ENCODE data around the gene IKBKE.

IKBKE gene

GRCh38 chr1:206461602-206462455 lies 8.4 kb upstream of the IKBKE start:
- H3K4me3 Mint-ChIP-seq, result no peak overlapping the region
- peaks cover 48% of the 10 kb centered on the region for H3K4me1 Mint-ChIP-seq
- H3K27ac Mint-ChIP-seq, result peak overlapping the region; percentile 12

GRCh38 chr1:206463137-206463536 lies 7.1 kb upstream of the IKBKE start:
- peaks cover 2% of the 10 kb centered on the region for H3K36me3 Mint-ChIP-seq (ENCODE audit: low read depth)
- DNase-seq, result no peak
- H3K9me3 Mint-ChIP-seq, result no peaks in the 10 kb centered on the region
- H3K27me3 Mint-ChIP-seq, result no peaks in the 10 kb centered on the region
- no peak overlapping the region for H3K4me3 Mint-ChIP-seq
- peak overlapping the region; percentile 63 for H3K27ac Mint-ChIP-seq
- peak; percentile 52 for ATAC-seq
- peaks cover 61% of the 10 kb centered on the region for H3K4me1 Mint-ChIP-seq

More at GRCh38 chr1:206461602-206462455, 8.4 kb upstream of the IKBKE start:
- Mint-ChIP-seq H3K9me3 (no peaks in the 10 kb centered on the region), H3K36me3 (ENCODE audit: low read depth) (peaks cover 2% of the 10 kb centered on the region), H3K27me3 (no peaks in the 10 kb centered on the region)
- DNase-seq (peak; percentile 77), ATAC-seq (peak; percentile 42)

GRCh38 chr1:206463911-206464310 lies 6.4 kb upstream of the IKBKE start:
- H3K27me3 Mint-ChIP-seq, result no peaks in the 10 kb centered on the region
- no peak overlapping the region for H3K27ac Mint-ChIP-seq
- ATAC-seq, result no peak
- peaks cover 2% of the 10 kb centered on the region for H3K36me3 Mint-ChIP-seq (ENCODE audit: low read depth)
- no peaks in the 10 kb centered on the region for H3K9me3 Mint-ChIP-seq
- no peak overlapping the region for H3K4me3 Mint-ChIP-seq
- no peak for DNase-seq
- peaks cover 69% of the 10 kb centered on the region for H3K4me1 Mint-ChIP-seq

- Mint-ChIP-seq H3K36me3 (ENCODE audit: low read depth) (peaks cover 2% of the 10 kb centered on the region), H3K27ac (peak overlapping the region; percentile 45), H3K4me3 (no peak overlapping the region), H3K9me3 (no peaks in the 10 kb centered on the region), H3K4me1 (peaks cover 75% of the 10 kb centered on the region), H3K27me3 (no peaks in the 10 kb centered on the region)
- peak; percentile 34 for ATAC-seq
- DNase-seq, result no peak
Measured at GRCh38 chr1:206464456-206464964, 5.8 kb upstream of the IKBKE start.

GRCh38 chr1:206465951-206466350 lies 4.3 kb upstream of the IKBKE start:
- ATAC-seq (no peak), DNase-seq (no peak)
- no peaks in the 10 kb centered on the region for H3K9me3 Mint-ChIP-seq
- H3K36me3 Mint-ChIP-seq (ENCODE audit: low read depth), result peaks cover 2% of the 10 kb centered on the region
- H3K4me1 Mint-ChIP-seq, result peaks cover 83% of the 10 kb centered on the region
- no peaks in the 10 kb centered on the region for H3K27me3 Mint-ChIP-seq
- peak overlapping the region; percentile 65 for H3K27ac Mint-ChIP-seq
- H3K4me3 Mint-ChIP-seq, result peak overlapping the region; percentile 36

GRCh38 chr1:206466840-206467649 lies 3.2 kb upstream of the IKBKE start:
- peak overlapping the region; percentile 3 for H3K4me3 Mint-ChIP-seq
- H3K36me3 Mint-ChIP-seq (ENCODE audit: low read depth), result no peaks in the 10 kb centered on the region
- DNase-seq, result no peak
- no peak for ATAC-seq
- no peaks in the 10 kb centered on the region for H3K9me3 Mint-ChIP-seq
- H3K27me3 Mint-ChIP-seq, result no peaks in the 10 kb centered on the region
- H3K27ac Mint-ChIP-seq, result peak overlapping the region; percentile 78
- H3K4me1 Mint-ChIP-seq, result peaks cover 92% of the 10 kb centered on the region

- Mint-ChIP-seq H3K4me3 (peak overlapping the region; percentile 22), H3K9me3 (no peaks in the 10 kb centered on the region), H3K4me1 (peaks cover 95% of the 10 kb centered on the region), H3K27ac (peak overlapping the region; percentile 78), H3K27me3 (no peaks in the 10 kb centered on the region), H3K36me3 (ENCODE audit: low read depth) (no peaks in the 10 kb centered on the region)
- DNase-seq (peak; percentile 32), ATAC-seq (no peak)
Measured at GRCh38 chr1:206467915-206468314, 2.4 kb upstream of the IKBKE start.

- Mint-ChIP-seq H3K4me1 (peaks cover 94% of the 10 kb centered on the region), H3K27me3 (no peaks in the 10 kb centered on the region), H3K36me3 (ENCODE audit: low read depth) (no peaks in the 10 kb centered on the region), H3K9me3 (no peaks in the 10 kb centered on the region), H3K27ac (peak overlapping the region; percentile 89), H3K4me3 (peak overlapping the region; percentile 22)
- DNase-seq, result no peak
- no peak for ATAC-seq
Measured at GRCh38 chr1:206468571-206468970, 1.7 kb upstream of the IKBKE start.

- H3K27me3 Mint-ChIP-seq, result no peaks in the 10 kb centered on the region
- no peaks in the 10 kb centered on the region for H3K9me3 Mint-ChIP-seq
- peaks cover 92% of the 10 kb centered on the region for H3K4me1 Mint-ChIP-seq
- no peak for ATAC-seq
- DNase-seq, result no peak
- H3K27ac Mint-ChIP-seq, result peak overlapping the region; percentile 89
- peaks cover 5% of the 10 kb centered on the region for H3K36me3 Mint-ChIP-seq (ENCODE audit: low read depth)
- peak overlapping the region; percentile 82 for H3K4me3 Mint-ChIP-seq
Measured at GRCh38 chr1:206469411-206469932, 804 bp upstream of the IKBKE start.

- Mint-ChIP-seq H3K27me3 (no peaks in the 10 kb centered on the region), H3K4me3 (peak overlapping the region; percentile 82), H3K9me3 (no peaks in the 10 kb centered on the region), H3K27ac (peak overlapping the region; percentile 89), H3K4me1 (peaks cover 92% of the 10 kb centered on the region), H3K36me3 (ENCODE audit: low read depth) (peaks cover 14% of the 10 kb centered on the region)
- ATAC-seq (peak; percentile 76), DNase-seq (peak; percentile 64)
Measured at GRCh38 chr1:206470692-206471414, 577 bp downstream of the IKBKE start.

- no peaks in the 10 kb centered on the region for H3K27me3 Mint-ChIP-seq
- DNase-seq, result peak; percentile 43
- H3K4me1 Mint-ChIP-seq, result peaks cover 89% of the 10 kb centered on the region
- ATAC-seq, result peak; percentile 13
- H3K27ac Mint-ChIP-seq, result peak overlapping the region; percentile 89
- H3K4me3 Mint-ChIP-seq, result peak overlapping the region; percentile 82
- H3K36me3 Mint-ChIP-seq (ENCODE audit: low read depth), result peaks cover 18% of the 10 kb centered on the region
- no peaks in the 10 kb centered on the region for H3K9me3 Mint-ChIP-seq
Measured at GRCh38 chr1:206471415-206471801, 1.1 kb downstream of the IKBKE start.

- peaks cover 82% of the 10 kb centered on the region for H3K4me1 Mint-ChIP-seq
- ATAC-seq (no peak), DNase-seq (peak; percentile 34)
- no peaks in the 10 kb centered on the region for H3K9me3 Mint-ChIP-seq
- H3K36me3 Mint-ChIP-seq (ENCODE audit: low read depth), result peaks cover 24% of the 10 kb centered on the region
- no peaks in the 10 kb centered on the region for H3K27me3 Mint-ChIP-seq
- H3K4me3 Mint-ChIP-seq, result peak overlapping the region; percentile 82
- H3K27ac Mint-ChIP-seq, result peak overlapping the region; percentile 89
Measured at GRCh38 chr1:206472024-206472423, 1.7 kb downstream of the IKBKE start.

- Mint-ChIP-seq H3K4me1 (peaks cover 78% of the 10 kb centered on the region), H3K27ac (peak overlapping the region; percentile 89), H3K27me3 (no peaks in the 10 kb centered on the region), H3K9me3 (no peaks in the 10 kb centered on the region), H3K4me3 (peak overlapping the region; percentile 82), H3K36me3 (ENCODE audit: low read depth) (peaks cover 27% of the 10 kb centered on the region)
- DNase-seq, result peak; percentile 46
- no peak for ATAC-seq
Measured at GRCh38 chr1:206472454-206472853, 2.2 kb downstream of the IKBKE start.

GRCh38 chr1:206472886-206473285 lies 2.6 kb downstream of the IKBKE start:
- Mint-ChIP-seq H3K4me3 (no peak overlapping the region), H3K4me1 (peaks cover 74% of the 10 kb centered on the region), H3K27ac (peak overlapping the region; percentile 89), H3K27me3 (no peaks in the 10 kb centered on the region), H3K9me3 (no peaks in the 10 kb centered on the region), H3K36me3 (ENCODE audit: low read depth) (peaks cover 27% of the 10 kb centered on the region)
- ATAC-seq, result no peak
- no peak for DNase-seq

Measured in activated naive CD8-positive, alpha-beta T cell treated with anti-CD3 and anti-CD28 coated beads, Interleukin-2, amount 50 U/mL, for 24 hours (primary cell).